Measurements from ENCODE around the gene PPM1M.

DNA sequence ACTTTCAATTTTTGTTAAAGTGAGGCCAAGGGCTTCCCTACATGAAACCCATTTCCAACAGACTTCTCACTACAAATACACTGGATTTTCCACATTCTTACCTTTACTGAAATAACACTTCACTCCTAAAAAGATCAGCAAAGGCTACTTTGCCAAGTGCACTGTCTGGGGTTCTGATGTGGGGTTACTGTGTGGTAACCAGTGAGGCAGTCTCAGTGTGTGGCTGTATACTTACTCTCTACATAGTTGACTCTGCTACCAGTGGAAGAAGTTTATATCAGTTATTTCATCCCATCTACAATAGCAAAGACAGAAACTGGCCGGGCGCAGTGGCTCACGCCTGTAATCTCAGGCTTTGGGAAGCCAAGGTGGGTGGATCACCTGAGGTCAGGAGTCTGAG, 27.3 kb downstream of the PPM1M start:
- TF ChIP-seq, protein P1, sequence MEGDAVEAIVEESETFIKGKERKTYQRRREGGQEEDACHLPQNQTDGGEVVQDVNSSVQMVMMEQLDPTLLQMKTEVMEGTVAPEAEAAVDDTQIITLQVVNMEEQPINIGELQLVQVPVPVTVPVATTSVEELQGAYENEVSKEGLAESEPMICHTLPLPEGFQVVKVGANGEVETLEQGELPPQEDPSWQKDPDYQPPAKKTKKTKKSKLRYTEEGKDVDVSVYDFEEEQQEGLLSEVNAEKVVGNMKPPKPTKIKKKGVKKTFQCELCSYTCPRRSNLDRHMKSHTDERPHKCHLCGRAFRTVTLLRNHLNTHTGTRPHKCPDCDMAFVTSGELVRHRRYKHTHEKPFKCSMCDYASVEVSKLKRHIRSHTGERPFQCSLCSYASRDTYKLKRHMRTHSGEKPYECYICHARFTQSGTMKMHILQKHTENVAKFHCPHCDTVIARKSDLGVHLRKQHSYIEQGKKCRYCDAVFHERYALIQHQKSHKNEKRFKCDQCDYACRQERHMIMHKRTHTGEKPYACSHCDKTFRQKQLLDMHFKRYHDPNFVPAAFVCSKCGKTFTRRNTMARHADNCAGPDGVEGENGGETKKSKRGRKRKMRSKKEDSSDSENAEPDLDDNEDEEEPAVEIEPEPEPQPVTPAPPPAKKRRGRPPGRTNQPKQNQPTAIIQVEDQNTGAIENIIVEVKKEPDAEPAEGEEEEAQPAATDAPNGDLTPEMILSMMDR (IDR thresholded peaks at IDR 0.05; ENCODE audit: low read length) = no peak
- TF ChIP-seq EZH2 (IDR thresholded peaks at IDR 0.05; ENCODE audit: borderline replicate concordance, low read length) = no peak

Measured in OCI-LY1 (cell line).